ENCODE results near the gene TMEM271. TPM values are rescaled to one million over a fixed set of nuclear protein-coding genes. Genes with fewer than 3 reads are reported as not detected.

The TMEM271 gene
- total RNA-seq, 1 donor from 2014 or later = not detected

DNA sequence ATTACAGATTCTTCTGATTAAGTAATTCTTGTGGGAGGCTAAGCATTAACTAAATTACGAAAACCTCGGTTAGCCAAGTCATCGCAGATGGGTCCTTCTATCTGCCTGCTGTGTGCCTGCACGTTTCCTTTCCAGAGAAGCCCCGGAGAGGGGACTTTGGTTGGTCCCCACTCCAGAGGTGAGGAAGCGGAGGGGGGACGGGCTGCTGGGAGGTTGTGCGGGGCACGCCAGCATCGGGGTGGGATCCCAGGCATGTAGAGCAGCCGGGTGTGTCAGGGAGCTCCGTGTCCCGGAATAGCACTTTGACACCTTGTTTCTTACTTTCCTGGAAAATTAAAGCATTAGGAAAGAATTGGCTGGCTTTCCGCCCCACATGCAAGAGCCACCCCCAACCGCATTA lies 50.4 kb downstream of the TMEM271 start:
- DNase-seq = no peak
- no peak for ATAC-seq
- intact Hi-C loops (cut with micrococcal nuclease) = no loop called here

GRCh38 chr4:524196-524595 lies 51.9 kb downstream of the TMEM271 start:
- no peak for DNase-seq
- no peak for ATAC-seq
- intact Hi-C loops (cut with micrococcal nuclease) = no loop called here

Other genes with a start within 250 kb of the TMEM271 start
- 9.2 TPM for gene ZNF141, start 238.5 kb downstream of the TMEM271 start, total RNA-seq
- 12.8 TPM for gene ZNF721, start 77.1 kb downstream of the TMEM271 start, total RNA-seq
- 20.0 TPM for gene PIGG, start 77.1 kb downstream of the TMEM271 start, total RNA-seq
- 2.1 TPM for gene PDE6B, start 49.3 kb upstream of the TMEM271 start, total RNA-seq
- 1,128 TPM for gene ATP5ME, start 98.0 kb upstream of the TMEM271 start, total RNA-seq
- 2.7 TPM for gene MYL5, start 98.2 kb upstream of the TMEM271 start, total RNA-seq
- 12.6 TPM for gene SLC49A3, start 112.9 kb upstream of the TMEM271 start, total RNA-seq
- gene PCGF3, start 129.5 kb upstream of the TMEM271 start, total RNA-seq = 20.9 TPM
- 4.4 TPM for gene CPLX1, start 249.8 kb upstream of the TMEM271 start, total RNA-seq

Data from left ventricle myocardium superior (tissue), 1 donor.